Heart right ventricle (tissue), 16 donors: ENCODE results near the gene SLX9. TPM values are rescaled to one million over a fixed set of nuclear protein-coding genes. Genes with fewer than 3 reads are reported as not detected.
A peak's percentile ranks its signal among the peaks of the same experiment; 100 is the strongest.

ENCODE experiments used
- ATAC-seq, 8 donors: fragments of 200-7000 bp; cut with Tn5 transposase; one replicate each; pipeline ENCODE4 v1.9.1; 2020; ENCODE audit warnings: mild to moderate bottlenecking in 8 of 8, moderate library complexity in 8 of 8, moderate number of reproducible peaks in 1 of 8
- DNase-seq, 2 donors: peaks; one replicate each; pipeline ENCODE4 v3.0.0-alpha.2; 2020
- H3K27ac ChIP-seq, 10 donors: fragments of 200-600 bp; sonication (generic) in 2 of 10; one replicate each; pipeline versions ENCODE4 v1.5.0 to v1.8.0; 2020 to 2022; ENCODE audit warnings: mild to moderate bottlenecking in 3 of 10
- H3K27me3 ChIP-seq, 7 donors: fragments of 200-600 bp; one replicate each; pipeline ENCODE4 v1.8.0; 2021 to 2022; ENCODE audit warnings: mild to moderate bottlenecking in 2 of 7
- H3K36me3 ChIP-seq, 9 donors: fragments of 200-600 bp; sonication (generic) in 1 of 9; one replicate each; pipeline versions ENCODE4 v1.5.0 to v1.8.0; 2020 to 2022; ENCODE audit warnings: mild to moderate bottlenecking in 2 of 9
- H3K4me1 ChIP-seq, 9 donors: fragments of 200-600 bp; sonication (generic) in 1 of 9; one replicate each; pipeline versions ENCODE4 v1.5.0 to v1.8.0; 2020 to 2022; ENCODE audit warnings: mild to moderate bottlenecking in 4 of 9
- H3K4me3 ChIP-seq, 10 donors: fragments of 200-600 bp; sonication (generic) in 2 of 10; one replicate each; pipeline versions ENCODE4 v1.5.0 to v1.8.0; 2020 to 2022; ENCODE audit warnings: mild to moderate bottlenecking in 7 of 10, moderate library complexity in 2 of 10
- H3K9me3 ChIP-seq, 11 donors: fragments of 200-600 bp in 10 of 11; sonication (generic) in 2 of 11; one replicate each; pipeline versions ENCODE4 v1.5.0 to v1.8.0; 2013 to 2022; ENCODE audit warnings: mild to moderate bottlenecking in 2 of 11, control low read depth in 1 of 11, moderate library complexity in 1 of 11
- WGBS, 2 donors: extraction: QIAGEN DNeasy Blood & Tissue Kit; methylation state at CpG; one replicate each; pipeline ENCODE4 v1.1.7; 2013; ENCODE audit warnings: inconsistent platforms in 1 of 2; 5-methylcytosine and 5-hydroxymethylcytosine counted together
- intact Hi-C, 10 donors: fragments of 100-400 bp; cut with DNase I; formaldehyde crosslinking; loops; one replicate each; pipeline versions ENCODE4 v1.11.1 to v1.14.2; 2022
- polyA plus RNA-seq, 2 donors: library from polyadenylated mRNA; stranded (reverse); fragments of 200-250 nt; gene quantifications; one replicate each; pipeline ENCODE4 v1.2.3, GENCODE V29; 2013
- total RNA-seq, 10 donors: library from RNA; stranded (reverse); fragmentation: NEBNext Ultra II Directional in 3 of 10; extraction: Animal tissue kit (Norgen Biotek cat#: 25700) in 3 of 10; gene quantifications; one replicate each; pipeline versions ENCODE4 v1.2.1 to v1.2.4, GENCODE V29; 2021 to 2023
- TF ChIP-seq, protein P1 (sequence below), 9 donors: fragments of 200-600 bp; sonication (generic) in 2 of 9; IDR thresholded peaks; one replicate each; pipeline versions ENCODE4 v1.5.0 to v1.8.0; 2021 to 2022; ENCODE audit warnings: antibody characterized with exemption in 9 of 9, mild to moderate bottlenecking in 5 of 9, moderate library complexity in 1 of 9
- donor health status: Arrhythmogenic right ventricular cardiomyopathy.
- donor health status: ischemic (EF 13 %, LVEDD 7.1; RV severe dilation, severe dysfunction).
- donor health status: healthy with polysubstance abuse.
- donor health status: DM: no; HTN: yes; CAD: no.
- donor health status: DM: no; HTN: no; CAD: no.
- donor health status: ischemic (EF 25% LVEDD 6.9; RV normal size, moderate dysfunction).
- donor health status: ischemic (EF 25% LVEDD 5.7; RV mildly dilated, moderate dysfunction).
- donor health status: healthy.
- donor health status: DM: yes; HTN: yes; CAD: no.
- donor health status: Ischemic cardiomyopathy.
- donor health status: ischemic (EF 35%, LVEDD 5.7; RV mildly dilated, moderate dysfunction).
- donor health status: nonischemic (EF 11% LVEDD 7.7; RV severe dilation, severe dysfunction).
- donor health status: DM: yes; HTN: yes; CAD: no.
- donor health status: PGD.
- donor health status: ischemic (EF 29% LVEDD 5.4; RV normal size, mild dysfunction).
- donor health status: nonischemic (EF 23%, LVEDD 6.1; RV moderate dilation, normal function).

Gene SLX9
- total and polyA plus RNA-seq, 12 donors, result 42.4 to 83.6 (median 57.3) TPM

- Histone ChIP-seq H3K36me3 (no peaks in the 10 kb centered on the region), H3K4me1 (peaks cover 4 to 50% (median 27%) of the 10 kb centered on the region in 9 donors), H3K27me3 (no peaks in the 10 kb centered on the region), H3K27ac (no peak overlapping the region), H3K9me3 (no peaks in the 10 kb centered on the region), H3K4me3 (no peak overlapping the region)
- TF ChIP-seq, protein P1, sequence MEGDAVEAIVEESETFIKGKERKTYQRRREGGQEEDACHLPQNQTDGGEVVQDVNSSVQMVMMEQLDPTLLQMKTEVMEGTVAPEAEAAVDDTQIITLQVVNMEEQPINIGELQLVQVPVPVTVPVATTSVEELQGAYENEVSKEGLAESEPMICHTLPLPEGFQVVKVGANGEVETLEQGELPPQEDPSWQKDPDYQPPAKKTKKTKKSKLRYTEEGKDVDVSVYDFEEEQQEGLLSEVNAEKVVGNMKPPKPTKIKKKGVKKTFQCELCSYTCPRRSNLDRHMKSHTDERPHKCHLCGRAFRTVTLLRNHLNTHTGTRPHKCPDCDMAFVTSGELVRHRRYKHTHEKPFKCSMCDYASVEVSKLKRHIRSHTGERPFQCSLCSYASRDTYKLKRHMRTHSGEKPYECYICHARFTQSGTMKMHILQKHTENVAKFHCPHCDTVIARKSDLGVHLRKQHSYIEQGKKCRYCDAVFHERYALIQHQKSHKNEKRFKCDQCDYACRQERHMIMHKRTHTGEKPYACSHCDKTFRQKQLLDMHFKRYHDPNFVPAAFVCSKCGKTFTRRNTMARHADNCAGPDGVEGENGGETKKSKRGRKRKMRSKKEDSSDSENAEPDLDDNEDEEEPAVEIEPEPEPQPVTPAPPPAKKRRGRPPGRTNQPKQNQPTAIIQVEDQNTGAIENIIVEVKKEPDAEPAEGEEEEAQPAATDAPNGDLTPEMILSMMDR (IDR thresholded peaks at IDR 0.05), result no peak
- WGBS, 2 donors, result 81 to 88% methylated on average over 13 of the region's 13 CpGs
- no peak for ATAC-seq
- intact Hi-C loops, result no loop called here
- DNase-seq, result peak in 1 of 2 donors; percentile 13
These were observed 51.1 kb downstream of the SLX9 start for GRCh38 chr21:44990921-44991320.

GRCh38 chr21:44991538-44992483 is 52.0 kb downstream of the SLX9 start:
- DNase-seq (peak in 1 of 2 donors; percentile 19), ATAC-seq (no peak)
- Histone ChIP-seq H3K27ac (no peak overlapping the region), H3K9me3 (no peaks in the 10 kb centered on the region), H3K4me3 (no peak overlapping the region), H3K27me3 (no peaks in the 10 kb centered on the region), H3K4me1 (peaks cover 4 to 50% (median 27%) of the 10 kb centered on the region in 9 donors), H3K36me3 (no peaks in the 10 kb centered on the region)
- WGBS, 2 donors, result 77 to 79% methylated on average over 38 of the region's 38 CpGs
- TF ChIP-seq, protein P1 (IDR thresholded peaks at IDR 0.05), result no peak
- intact Hi-C loops, result no loop called here

DNA sequence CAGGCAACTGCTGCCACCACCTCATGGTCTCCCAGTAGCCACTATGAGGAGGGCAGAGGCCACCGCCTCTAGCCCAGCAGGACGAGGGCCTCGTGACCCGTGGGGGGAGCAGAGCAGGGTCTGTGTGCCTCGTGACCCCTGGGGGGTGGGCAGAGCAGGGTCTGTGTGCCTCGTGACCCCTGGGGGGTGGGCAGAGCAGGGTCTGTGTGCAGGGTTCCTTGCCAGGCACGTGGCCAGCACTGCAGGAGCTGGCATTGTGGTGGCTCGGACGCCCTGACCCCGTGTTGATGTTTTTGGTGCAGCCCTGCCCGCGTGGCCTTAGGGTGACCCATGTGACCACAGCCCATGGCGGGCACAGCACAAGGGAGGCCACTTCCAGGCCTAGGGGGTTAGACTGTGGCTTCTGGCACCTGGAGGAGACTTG is 52.8 kb downstream of the SLX9 start:
- Histone ChIP-seq H3K36me3 (no peaks in the 10 kb centered on the region), H3K9me3 (no peaks in the 10 kb centered on the region), H3K27ac (no peak overlapping the region), H3K4me3 (no peak overlapping the region), H3K27me3 (no peaks in the 10 kb centered on the region), H3K4me1 (peaks cover 4 to 50% (median 27%) of the 10 kb centered on the region in 9 donors)
- DNase-seq, result peak in 1 of 2 donors; percentile 11
- TF ChIP-seq, protein P1 (IDR thresholded peaks at IDR 0.05), result no peak
- no peak for ATAC-seq
- WGBS, 2 donors, result 96% methylated on average over 13 of the region's 13 CpGs
- intact Hi-C loops, result no loop called here

GRCh38 chr21:44993321-44994046 is 53.7 kb downstream of the SLX9 start:
- Histone ChIP-seq H3K27me3 (no peaks in the 10 kb centered on the region), H3K4me1 (peaks cover 4 to 50% (median 27%) of the 10 kb centered on the region in 9 donors), H3K9me3 (no peaks in the 10 kb centered on the region), H3K4me3 (no peak overlapping the region), H3K27ac (peak overlapping the region in 6 of 10 donors; percentile 7 to 63 (median 35)), H3K36me3 (no peaks in the 10 kb centered on the region)
- peak in 1 of 2 donors; percentile 20 for DNase-seq
- 88 to 92% methylated on average over 20 of the region's 20 CpGs for WGBS, 2 donors
- intact Hi-C loops, result no loop called here
- TF ChIP-seq, protein P1 (IDR thresholded peaks at IDR 0.05), result no peak
- ATAC-seq, result no peak
